ENCODE data around the gene KAZALD1.
"Not testable (repeated sequence)": the region's sequence is repeated elsewhere in the genome, so short reads cannot be mapped to it uniquely, and the experiment has no call there.

KAZALD1 gene

DNA sequence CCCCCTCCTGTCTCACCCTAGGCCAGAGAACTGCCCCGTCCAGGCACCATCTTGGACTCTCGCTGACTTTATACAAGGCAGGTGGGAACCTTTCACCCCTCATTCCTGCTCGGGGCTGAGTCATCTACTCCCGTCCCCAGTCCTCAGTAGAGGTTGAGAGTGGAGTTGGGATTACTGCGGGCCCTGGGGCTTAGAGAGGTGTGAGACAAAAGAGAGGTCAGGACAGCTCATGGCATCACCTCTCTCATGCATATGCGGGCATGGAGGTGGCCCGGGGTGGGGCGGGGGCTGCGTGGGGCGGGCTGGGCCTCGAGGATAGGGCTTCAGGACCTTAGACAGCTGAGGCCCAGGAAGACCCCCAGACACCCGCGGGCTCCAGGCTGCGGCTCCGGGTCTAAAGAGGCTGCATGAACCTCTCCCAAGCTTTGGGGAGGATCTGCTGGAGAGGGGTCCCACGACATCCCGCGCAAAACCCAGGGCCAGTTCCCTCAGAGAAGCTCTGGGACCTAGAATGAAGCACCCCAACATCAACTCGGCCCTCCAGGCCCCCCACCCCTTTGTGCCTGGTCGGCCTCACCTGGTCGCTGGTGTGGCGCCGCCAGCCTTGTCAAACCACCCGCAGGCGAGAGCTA is 31.2 kb upstream of the KAZALD1 start:
- no peak for DNase-seq (ENCODE audit: low read depth in 2 of 2)

- DNase-seq (ENCODE audit: low read depth in 2 of 2) = peak; percentile 87
These were observed 30.5 kb upstream of the KAZALD1 start, which contains the start of the genes PDZD7 and SFXN3 for GRCh38 chr10:101031128-101031795. Gene PDZD7 (minus strand): TSS chr10:101031129. CDS start chr10:101030219, 910 bp downstream. Gene SFXN3 (plus strand): TSS chr10:101031234. CDS start chr10:101034695, 3,461 bp downstream.

DNA sequence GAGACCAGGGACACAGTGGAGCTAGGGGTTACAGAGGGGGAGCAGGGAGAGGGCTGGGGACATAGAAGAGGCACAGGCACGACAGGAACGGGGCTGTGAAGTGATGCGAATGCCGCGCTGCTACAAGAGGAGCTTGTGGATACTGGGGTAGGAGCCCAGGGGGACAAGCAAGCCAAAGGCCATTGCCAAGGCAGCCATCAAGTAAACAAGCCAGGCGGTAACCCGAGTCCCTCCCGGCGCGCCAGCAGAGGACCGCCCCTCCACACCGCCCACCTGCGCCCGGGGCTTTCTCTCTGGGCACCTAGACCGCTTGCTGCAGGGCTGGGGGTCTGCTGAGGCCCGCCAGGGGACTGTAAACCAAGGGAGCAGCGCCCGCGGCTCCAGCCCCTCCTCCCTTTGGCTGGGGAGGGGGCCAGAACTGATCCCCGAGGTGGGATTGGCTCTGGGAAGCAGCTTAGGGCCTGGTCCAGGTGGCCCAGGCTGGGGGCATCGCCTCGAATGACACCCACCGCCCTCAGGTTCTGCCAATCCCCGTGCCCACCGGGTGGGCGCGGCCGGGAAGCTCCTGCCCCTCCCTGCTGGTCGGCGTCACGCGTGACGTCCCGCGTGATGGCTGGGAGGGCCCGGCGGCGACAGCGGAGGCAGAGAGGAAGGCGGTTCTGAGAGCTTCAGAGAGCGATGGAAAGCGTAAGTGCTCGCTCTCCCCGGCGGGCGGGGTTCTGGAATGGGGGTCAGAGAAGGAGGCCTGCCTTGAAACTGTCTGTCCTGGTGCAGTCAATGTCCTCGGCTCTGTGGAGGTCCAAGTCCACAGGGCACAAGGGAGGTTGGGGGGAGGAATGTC is 29.8 kb upstream of the KAZALD1 start:
- no peak for DNase-seq (ENCODE audit: low read depth in 2 of 2)

DNA sequence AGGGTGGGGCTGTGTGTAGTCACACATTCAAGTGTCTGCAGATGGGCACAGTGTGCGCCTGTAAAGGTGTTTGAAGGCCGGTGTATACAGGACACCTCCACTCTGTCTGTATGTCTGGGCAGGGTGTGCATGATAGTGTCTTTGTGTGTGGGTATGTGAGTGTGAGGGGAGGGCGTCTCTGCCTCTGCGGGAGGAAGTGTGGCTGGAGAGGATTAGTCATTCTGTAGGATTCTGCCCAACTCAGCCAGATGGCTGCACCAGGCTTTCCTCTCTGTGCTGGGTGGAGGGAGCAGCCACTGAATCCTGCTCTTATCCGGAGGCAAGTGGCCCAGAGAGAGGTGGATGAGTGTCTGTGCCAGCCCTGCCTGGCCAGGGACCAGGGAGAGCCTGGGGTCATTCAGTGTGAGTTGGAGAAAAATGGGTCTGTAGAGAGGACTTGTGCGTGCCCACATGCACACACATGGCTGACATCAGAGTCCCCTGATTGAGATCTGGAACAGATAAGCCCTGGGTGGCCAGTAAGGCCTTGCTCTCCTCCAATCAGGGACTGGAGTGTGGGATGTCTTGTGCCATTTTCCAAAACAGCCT is 29.1 kb upstream of the KAZALD1 start:
- peak in 1 of 2 experiments; percentile 66 for DNase-seq (ENCODE audit: low read depth in 2 of 2)

DNA sequence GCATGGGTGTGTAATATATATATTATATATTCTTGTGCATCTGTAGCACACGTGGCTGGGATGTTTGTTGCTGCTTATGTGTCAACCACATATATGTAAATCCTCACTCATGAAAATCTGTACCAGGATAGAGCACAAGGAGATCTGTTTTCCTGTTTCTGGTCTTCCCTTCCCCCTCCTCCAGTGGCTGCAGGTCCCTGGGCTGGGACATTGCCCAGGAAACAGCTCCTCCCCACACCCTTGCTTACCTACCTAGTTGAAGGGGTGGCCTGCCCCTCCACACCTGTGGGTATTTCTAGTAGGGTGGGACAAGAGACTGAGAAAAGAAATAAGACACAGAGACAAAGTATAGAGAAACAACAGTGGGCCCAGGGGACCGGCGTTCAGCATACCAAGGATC is 28.5 kb upstream of the KAZALD1 start:
- no peak for DNase-seq (ENCODE audit: low read depth in 2 of 2)

DNA sequence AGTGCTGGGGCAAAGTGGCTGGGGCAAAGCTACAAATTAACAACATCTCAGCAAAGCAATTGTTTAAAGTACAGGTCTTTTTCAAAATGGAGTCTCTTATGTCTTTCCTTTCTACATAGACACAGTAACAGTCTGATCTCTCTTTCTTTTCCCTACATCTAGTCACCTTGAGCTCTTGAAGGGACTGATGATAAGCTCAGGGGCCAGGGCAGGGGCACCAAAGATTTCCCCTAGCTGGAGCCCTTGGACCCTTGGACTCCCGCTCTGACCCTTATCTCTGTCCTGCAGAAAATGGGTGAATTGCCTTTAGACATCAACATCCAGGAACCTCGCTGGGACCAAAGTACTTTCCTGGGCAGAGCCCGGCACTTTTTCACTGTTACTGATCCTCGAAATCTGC is 27.4 kb upstream of the KAZALD1 start:
- not testable (repeated sequence) for DNase-seq (ENCODE audit: low read depth in 2 of 2)

DNA sequence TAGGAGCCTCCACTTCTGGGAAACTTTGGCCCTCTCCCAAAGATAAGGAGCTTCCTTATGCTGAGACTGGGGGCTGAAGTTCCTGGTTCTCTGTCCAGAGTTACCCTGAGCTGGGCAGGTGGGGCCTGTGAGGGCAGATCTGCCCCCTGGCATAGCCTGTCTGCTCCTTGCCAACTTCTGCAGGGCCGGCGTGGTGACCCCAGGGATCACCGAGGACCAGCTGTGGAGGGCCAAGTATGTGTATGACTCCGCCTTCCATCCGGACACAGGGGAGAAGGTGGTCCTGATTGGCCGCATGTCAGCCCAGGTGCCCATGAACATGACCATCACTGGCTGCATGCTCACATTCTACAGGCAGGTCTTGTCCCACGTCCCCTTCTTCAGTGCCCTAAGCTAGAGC is 26.5 kb upstream of the KAZALD1 start:
- no peak for DNase-seq (ENCODE audit: low read depth in 2 of 2)

GRCh38 chr10:101035916-101036702 is 25.7 kb upstream of the KAZALD1 start:
- DNase-seq (ENCODE audit: low read depth in 2 of 2) = no peak

GRCh38 chr10:101036726-101037125 is 25.1 kb upstream of the KAZALD1 start:
- no peak for DNase-seq (ENCODE audit: low read depth in 2 of 2)

DNA sequence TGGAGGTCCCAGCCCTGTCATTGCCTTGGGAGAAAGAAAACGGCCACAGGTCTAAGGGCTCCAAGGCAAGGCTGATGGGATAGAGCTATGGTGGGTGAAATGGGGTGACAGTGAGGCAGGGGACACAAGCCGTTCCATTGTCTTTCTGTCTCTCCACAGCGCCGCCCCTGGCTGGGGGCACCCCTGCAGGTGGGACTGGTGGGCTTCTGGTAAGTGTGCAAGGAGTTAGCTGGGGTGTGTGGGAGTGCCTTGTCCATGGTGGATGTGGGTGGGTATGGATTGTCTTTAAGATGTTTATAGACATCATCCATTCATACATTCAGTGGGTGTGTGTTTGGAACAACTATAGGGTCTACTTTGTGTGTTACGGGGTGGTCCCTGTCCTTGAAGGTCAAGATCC is 23.3 kb upstream of the KAZALD1 start:
- no peak for DNase-seq (ENCODE audit: low read depth in 2 of 2)

- DNase-seq (ENCODE audit: low read depth in 2 of 2) = no peak
These were observed 21.7 kb upstream of the KAZALD1 start for GRCh38 chr10:101040061-101040460.

DNA sequence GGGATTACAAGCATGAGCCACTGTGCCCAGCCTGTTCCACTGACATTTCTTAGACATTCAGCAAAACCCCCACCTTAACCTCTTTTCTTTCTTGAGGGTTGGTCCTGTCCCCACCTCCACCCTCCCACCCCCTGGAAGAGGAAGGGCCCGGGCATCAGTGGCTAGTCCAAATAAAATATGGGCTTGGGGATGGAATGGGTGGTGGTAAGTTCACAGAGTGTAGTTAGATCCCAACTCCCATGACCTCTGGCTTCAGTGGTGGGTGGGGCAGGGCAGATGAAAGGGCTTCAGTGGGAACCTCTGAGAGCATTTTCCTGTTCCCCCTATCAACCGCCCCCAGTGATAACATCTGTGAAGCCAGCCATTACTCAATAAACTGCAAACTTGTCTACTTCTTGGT is 20.9 kb upstream of the KAZALD1 start:
- DNase-seq (ENCODE audit: low read depth in 2 of 2) = no peak

DNA sequence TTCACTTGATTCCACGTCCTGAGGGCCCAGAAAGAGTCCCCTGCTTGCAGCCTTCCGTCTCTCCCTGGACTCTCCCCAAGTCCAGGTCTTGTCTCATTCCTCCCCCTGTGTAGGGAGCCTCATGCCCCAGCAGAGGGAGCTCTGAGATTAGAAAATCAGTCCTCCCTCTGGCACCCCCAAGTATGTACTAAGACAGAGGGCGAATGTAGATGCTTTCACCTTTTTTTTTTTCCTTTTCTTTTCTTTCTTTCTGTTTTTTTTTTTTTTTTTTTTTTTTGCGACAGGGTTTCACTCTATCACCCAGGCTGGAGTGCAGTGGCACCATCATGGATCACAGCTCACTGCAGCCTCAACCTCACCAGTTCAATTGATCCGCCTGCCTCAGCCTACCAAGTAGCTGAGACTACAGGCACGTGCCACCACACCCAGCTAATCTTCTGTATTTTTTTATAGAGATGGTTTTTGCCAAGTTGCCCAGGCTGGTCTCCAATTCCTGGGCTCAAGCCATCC is 20.5 kb upstream of the KAZALD1 start:
- DNase-seq (ENCODE audit: low read depth in 2 of 2) = peak; percentile 69 to 70

GRCh38 chr10:101042118-101042517 is 19.7 kb upstream of the KAZALD1 start:
- no peak for DNase-seq (ENCODE audit: low read depth in 2 of 2)

DNA sequence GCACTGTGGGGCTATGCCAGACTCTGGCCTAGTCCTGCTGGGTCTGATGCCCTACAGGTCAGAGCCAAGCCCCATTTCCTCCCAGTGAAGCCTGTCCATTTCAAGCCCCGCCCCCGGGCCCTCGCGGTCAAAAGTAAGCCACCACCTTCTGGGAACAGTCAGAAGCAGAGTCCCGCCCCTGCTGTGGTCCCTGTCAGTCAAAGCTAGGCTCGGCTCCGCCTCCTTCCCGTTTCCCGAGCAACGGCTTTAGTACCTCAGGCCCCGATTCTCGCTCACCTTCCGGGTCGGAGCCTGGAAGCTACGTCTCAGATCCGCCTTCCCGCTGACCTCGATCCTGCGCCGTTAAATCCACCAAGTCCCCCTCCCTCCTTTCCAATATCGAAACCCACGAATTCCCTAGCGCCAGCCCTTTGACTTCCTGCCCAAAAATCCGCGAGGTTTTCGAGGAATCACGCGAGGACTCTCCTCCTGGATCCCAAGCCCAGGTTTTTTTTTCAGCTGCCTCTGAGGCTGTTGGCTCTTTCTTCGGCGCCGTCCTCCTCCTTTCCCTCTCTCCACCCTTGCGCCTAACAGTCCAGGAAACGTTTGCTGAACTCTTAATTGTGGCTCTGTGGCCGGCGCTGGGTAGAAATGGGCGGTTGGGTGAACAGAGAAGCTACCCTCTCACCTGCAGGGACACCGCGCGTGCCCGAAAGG is 19.0 kb upstream of the KAZALD1 start:
- peak; percentile 89 to 91 for DNase-seq (ENCODE audit: low read depth in 2 of 2)

DNA sequence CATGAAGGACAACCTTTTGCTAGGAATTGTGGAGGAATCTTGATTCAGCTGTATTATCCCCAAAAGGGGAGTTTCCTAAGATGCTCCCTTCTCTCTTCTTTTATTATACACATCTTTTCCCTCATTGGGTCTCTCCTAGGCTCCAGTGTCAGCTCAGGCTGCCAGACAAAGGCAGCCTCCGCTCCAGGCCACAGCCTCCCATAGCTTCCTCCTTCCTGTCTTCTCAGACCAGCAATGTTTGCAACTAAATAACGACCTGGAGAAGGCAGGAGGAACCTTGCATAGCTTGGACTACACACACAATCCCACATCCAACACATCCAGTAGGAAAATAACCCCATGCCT is 18.5 kb upstream of the KAZALD1 start:
- no peak for DNase-seq (ENCODE audit: low read depth in 2 of 2)

DNA sequence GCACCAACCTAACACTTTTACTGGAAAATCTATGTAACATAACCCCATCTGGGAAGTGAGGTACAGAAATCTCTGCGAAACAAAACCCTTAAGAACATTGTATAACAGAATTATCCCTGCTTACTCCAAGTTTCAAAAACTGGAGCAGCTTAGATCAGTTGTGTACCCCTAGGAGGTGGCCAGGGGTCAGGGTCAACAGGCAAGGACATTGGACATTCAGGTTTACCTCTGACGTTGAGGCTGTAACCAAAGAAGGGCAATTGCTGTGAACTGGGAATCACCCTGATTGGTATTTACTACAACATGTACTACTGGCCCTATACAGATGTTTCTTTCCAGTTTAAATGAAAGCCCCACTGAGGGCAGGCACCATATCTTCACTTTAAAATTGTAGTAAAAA is 17.7 kb upstream of the KAZALD1 start:
- no peak for DNase-seq (ENCODE audit: low read depth in 2 of 2)

DNA sequence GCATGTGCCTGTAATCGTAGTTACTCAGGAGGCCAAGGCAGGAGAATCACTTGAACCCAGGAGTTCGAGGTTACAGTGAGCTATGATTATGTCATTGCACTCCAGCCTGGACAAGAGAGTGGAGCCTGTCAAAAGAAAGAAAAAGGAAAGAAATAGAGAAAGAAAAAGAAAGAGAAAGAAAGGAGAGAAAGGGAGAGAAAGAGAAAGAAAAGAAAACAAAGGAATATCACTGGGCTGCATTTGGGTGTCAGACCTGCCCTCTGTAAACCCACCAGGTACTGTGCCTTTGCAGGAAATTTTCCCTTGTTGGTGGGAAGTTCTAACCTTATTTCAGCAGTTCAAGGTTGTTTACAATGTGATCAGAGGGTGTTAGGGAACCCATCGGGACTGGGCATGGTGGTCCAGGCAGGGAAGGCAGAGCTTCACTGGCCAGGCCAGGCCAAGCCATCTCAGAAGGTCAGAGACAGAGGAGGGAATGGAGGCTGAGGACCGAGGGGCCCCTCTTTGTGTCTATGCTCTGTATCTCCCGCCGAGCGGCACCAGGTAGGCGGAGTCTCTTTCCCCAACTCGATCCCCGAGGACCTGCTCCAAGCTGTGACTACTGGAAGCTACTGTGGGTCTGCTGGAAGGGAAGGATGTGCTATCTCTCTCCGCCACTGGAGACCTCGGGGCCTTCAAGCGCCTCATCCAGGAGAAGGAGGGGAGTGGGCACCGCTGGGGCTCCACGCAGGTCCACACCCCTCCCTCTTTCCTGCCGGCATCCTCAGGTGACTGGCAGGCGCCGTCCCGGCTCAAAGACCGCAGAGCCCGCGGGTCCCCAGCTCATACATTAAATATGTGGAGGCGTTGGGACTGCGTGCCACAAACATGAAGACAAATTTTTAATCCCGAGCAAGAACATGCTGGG is 15.2 kb upstream of the KAZALD1 start:
- no peak for DNase-seq (ENCODE audit: low read depth in 2 of 2)

GRCh38 chr10:101047268-101047667 is 14.5 kb upstream of the KAZALD1 start:
- DNase-seq (ENCODE audit: low read depth in 2 of 2) = no peak

Data from fibroblast of skin of left quadriceps (primary cell).